HEK293 (cell line): Measurements from ENCODE around the gene TTLL4.

ENCODE experiments used
- CTCF ChIA-PET: fragments of 350-600 bp; formaldehyde crosslinking; extraction: SDS; loops from one replicate; lab custom pipeline; 2021; ENCODE audit warnings: antibody characterized with exemption; lab: Yijun Ruan, JAX
- POLR2A ChIA-PET: fragments of 300-600 bp; formaldehyde crosslinking; extraction: SDS; loops from one replicate; lab custom pipeline; 2020; ENCODE audit warnings: antibody characterized with exemption, inconsistent platforms; lab: Yijun Ruan, JAX
- H3K27ac ChIP-seq: fragments of 200-500 bp; sonication (Bioruptor generic); 2 replicates; pipeline ENCODE4 v1.5.1; 2014; ENCODE audit warnings: low read depth, low read length, control low read depth, inconsistent platforms; ENCODE audit errors: extremely low read depth
- H3K36me3 ChIP-seq, 2 experiments: fragments of 200-500 bp in 1 of 2; sonication (Bioruptor generic) in 1 of 2; 1 replicate in 1 of 2; 2 replicates in 1 of 2; pipeline ENCODE4 v1.5.1; 2014 to 2017; ENCODE audit warnings: inconsistent platforms in 2 of 2, low read length in 2 of 2; ENCODE audit not compliant: control insufficient read depth in 2 of 2, insufficient read depth in 1 of 2
- H3K4me1 ChIP-seq: fragments of 200-500 bp; sonication (Bioruptor generic); 2 replicates; pipeline ENCODE4 v1.5.1; 2014; ENCODE audit warnings: mild to moderate bottlenecking, low read length, inconsistent platforms; ENCODE audit not compliant: control insufficient read depth, insufficient read depth
- H3K4me3 ChIP-seq: 2 replicates; pipeline ENCODE4 v1.5.1; 2011; ENCODE audit warnings: low read depth, mild to moderate bottlenecking, control low read depth, low read length, moderate library complexity
- H3K9me3 ChIP-seq: fragments of 200-500 bp; sonication (Bioruptor generic); 2 replicates; pipeline ENCODE4 v1.5.1; 2014; ENCODE audit warnings: low read depth, low read length, inconsistent platforms; ENCODE audit not compliant: control insufficient read depth, insufficient read depth
- HIC1 ChIP-seq: fragments of 450-650 bp; formaldehyde crosslinking; IDR thresholded peaks from 2 replicates; pipeline ENCODE4 v1.5.1; 2016; ENCODE audit warnings: missing biosample characterization, missing genetic modification characterization
- IKZF3 ChIP-seq: fragments of 450-650 bp; IDR thresholded peaks from 2 replicates; pipeline ENCODE4 v1.5.0; 2018; ENCODE audit warnings: missing biosample characterization, mild to moderate bottlenecking, missing genetic modification characterization, moderate library complexity
- PATZ1 ChIP-seq: fragments of 450-650 bp; formaldehyde crosslinking; IDR thresholded peaks from 2 replicates; pipeline ENCODE4 v1.5.1; 2016; ENCODE audit warnings: missing biosample characterization, missing genetic modification characterization
- SALL2 ChIP-seq: fragments of 450-650 bp; formaldehyde crosslinking; IDR thresholded peaks from 2 replicates; pipeline ENCODE4 v1.5.0; 2017; ENCODE audit warnings: missing biosample characterization, mild to moderate bottlenecking, missing genetic modification characterization, borderline replicate concordance
- SP7 ChIP-seq: fragments of 450-650 bp; formaldehyde crosslinking; IDR thresholded peaks from 2 replicates; pipeline ENCODE4 v1.5.1; 2016; ENCODE audit warnings: missing biosample characterization, missing genetic modification characterization
- ZBTB44 ChIP-seq: fragments of 450-650 bp; IDR thresholded peaks from 2 replicates; pipeline ENCODE4 v1.5.1; 2018; ENCODE audit warnings: missing biosample characterization, mild to moderate bottlenecking, missing genetic modification characterization
- ZNF133 ChIP-seq: fragments of 450-650 bp; formaldehyde crosslinking; IDR thresholded peaks from 2 replicates; pipeline ENCODE4 v1.5.1; 2016; ENCODE audit warnings: missing biosample characterization, missing genetic modification characterization
- ZNF24 ChIP-seq: fragments of 450-650 bp; formaldehyde crosslinking; IDR thresholded peaks from 2 replicates; pipeline ENCODE4 v1.5.1; 2016; ENCODE audit warnings: missing biosample characterization, missing genetic modification characterization
- ZNF391 ChIP-seq: fragments of 450-650 bp; formaldehyde crosslinking; IDR thresholded peaks from 2 replicates; pipeline ENCODE4 v1.5.1; 2016; ENCODE audit warnings: low read depth, missing biosample characterization, missing genetic modification characterization, borderline replicate concordance
- ZNF530 ChIP-seq: fragments of 450-650 bp; formaldehyde crosslinking; IDR thresholded peaks from 2 replicates; pipeline ENCODE4 v1.5.1; 2016; ENCODE audit warnings: low read depth, missing biosample characterization, missing genetic modification characterization
- ZNF561 ChIP-seq: fragments of 450-650 bp; IDR thresholded peaks from 2 replicates; pipeline ENCODE4 v1.5.1; 2018; ENCODE audit warnings: missing biosample characterization, missing genetic modification characterization, borderline replicate concordance
- ZNF600 ChIP-seq: fragments of 450-650 bp; formaldehyde crosslinking; IDR thresholded peaks from 2 replicates; pipeline ENCODE4 v1.5.1; 2016; ENCODE audit warnings: missing biosample characterization, missing genetic modification characterization
- ZNF621 ChIP-seq: fragments of 450-650 bp; formaldehyde crosslinking; IDR thresholded peaks from 2 replicates; pipeline ENCODE4 v1.5.1; 2017; ENCODE audit warnings: missing biosample characterization, missing genetic modification characterization
- ZNF707 ChIP-seq: fragments of 450-650 bp; formaldehyde crosslinking; IDR thresholded peaks from 2 replicates; pipeline ENCODE4 v1.5.1; 2016; ENCODE audit warnings: missing biosample characterization, missing genetic modification characterization
- TF ChIP-seq, protein P1 (sequence below): fragments of 450-650 bp; formaldehyde crosslinking; IDR thresholded peaks from 2 replicates; pipeline ENCODE4 v1.5.1; 2016; ENCODE audit warnings: missing biosample characterization, missing genetic modification characterization
- TF ChIP-seq, protein P2 (sequence below): fragments of 450-650 bp; formaldehyde crosslinking; IDR thresholded peaks from 2 replicates; pipeline ENCODE4 v1.5.1; 2016; ENCODE audit warnings: missing biosample characterization, missing genetic modification characterization
- TF ChIP-seq, protein P3 (sequence below): fragments of 450-650 bp; formaldehyde crosslinking; IDR thresholded peaks from 2 replicates; pipeline ENCODE4 v1.5.1; 2016; ENCODE audit warnings: missing biosample characterization, missing genetic modification characterization
- TF ChIP-seq, protein P4 (sequence below): fragments of 450-650 bp; formaldehyde crosslinking; IDR thresholded peaks from 2 replicates; pipeline ENCODE4 v1.5.1; 2016; ENCODE audit warnings: missing biosample characterization, missing genetic modification characterization
- TF ChIP-seq, protein P5 (sequence below): fragments of 450-650 bp; formaldehyde crosslinking; IDR thresholded peaks from 2 replicates; pipeline ENCODE4 v1.5.1; 2017; ENCODE audit warnings: missing biosample characterization, missing genetic modification characterization

The TTLL4 gene

GRCh38 chr2:218722419-218722818 is 11.8 kb downstream of the TTLL4 start (continued):
- TF ChIP-seq PATZ1 (tag by site-specific recombination), result no peak
- TF ChIP-seq, protein P1, sequence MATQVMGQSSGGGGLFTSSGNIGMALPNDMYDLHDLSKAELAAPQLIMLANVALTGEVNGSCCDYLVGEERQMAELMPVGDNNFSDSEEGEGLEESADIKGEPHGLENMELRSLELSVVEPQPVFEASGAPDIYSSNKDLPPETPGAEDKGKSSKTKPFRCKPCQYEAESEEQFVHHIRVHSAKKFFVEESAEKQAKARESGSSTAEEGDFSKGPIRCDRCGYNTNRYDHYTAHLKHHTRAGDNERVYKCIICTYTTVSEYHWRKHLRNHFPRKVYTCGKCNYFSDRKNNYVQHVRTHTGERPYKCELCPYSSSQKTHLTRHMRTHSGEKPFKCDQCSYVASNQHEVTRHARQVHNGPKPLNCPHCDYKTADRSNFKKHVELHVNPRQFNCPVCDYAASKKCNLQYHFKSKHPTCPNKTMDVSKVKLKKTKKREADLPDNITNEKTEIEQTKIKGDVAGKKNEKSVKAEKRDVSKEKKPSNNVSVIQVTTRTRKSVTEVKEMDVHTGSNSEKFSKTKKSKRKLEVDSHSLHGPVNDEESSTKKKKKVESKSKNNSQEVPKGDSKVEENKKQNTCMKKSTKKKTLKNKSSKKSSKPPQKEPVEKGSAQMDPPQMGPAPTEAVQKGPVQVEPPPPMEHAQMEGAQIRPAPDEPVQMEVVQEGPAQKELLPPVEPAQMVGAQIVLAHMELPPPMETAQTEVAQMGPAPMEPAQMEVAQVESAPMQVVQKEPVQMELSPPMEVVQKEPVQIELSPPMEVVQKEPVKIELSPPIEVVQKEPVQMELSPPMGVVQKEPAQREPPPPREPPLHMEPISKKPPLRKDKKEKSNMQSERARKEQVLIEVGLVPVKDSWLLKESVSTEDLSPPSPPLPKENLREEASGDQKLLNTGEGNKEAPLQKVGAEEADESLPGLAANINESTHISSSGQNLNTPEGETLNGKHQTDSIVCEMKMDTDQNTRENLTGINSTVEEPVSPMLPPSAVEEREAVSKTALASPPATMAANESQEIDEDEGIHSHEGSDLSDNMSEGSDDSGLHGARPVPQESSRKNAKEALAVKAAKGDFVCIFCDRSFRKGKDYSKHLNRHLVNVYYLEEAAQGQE (tag by site-specific recombination), result no peak
- TF ChIP-seq ZNF391, result no peak
- TF ChIP-seq, protein P2, sequence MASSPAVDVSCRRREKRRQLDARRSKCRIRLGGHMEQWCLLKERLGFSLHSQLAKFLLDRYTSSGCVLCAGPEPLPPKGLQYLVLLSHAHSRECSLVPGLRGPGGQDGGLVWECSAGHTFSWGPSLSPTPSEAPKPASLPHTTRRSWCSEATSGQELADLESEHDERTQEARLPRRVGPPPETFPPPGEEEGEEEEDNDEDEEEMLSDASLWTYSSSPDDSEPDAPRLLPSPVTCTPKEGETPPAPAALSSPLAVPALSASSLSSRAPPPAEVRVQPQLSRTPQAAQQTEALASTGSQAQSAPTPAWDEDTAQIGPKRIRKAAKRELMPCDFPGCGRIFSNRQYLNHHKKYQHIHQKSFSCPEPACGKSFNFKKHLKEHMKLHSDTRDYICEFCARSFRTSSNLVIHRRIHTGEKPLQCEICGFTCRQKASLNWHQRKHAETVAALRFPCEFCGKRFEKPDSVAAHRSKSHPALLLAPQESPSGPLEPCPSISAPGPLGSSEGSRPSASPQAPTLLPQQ (tag by site-specific recombination), result no peak

GRCh38 chr2:218722876-218723785 is 12.5 kb downstream of the TTLL4 start:
- ChIA-PET CTCF (interaction anchor here (1.0 to 3.5 kb wide), 6 partner anchors 12 to 179 kb away, joined by 3 to 41 read pairs (median 4); partner anchors contain the start of genes BCS1L, TTLL4 and ZNF142), POLR2A (interaction anchor here (1.0 kb wide), 1 partner anchor 12 kb away, joined by 6 read pairs; the partner anchor contains the start of gene TTLL4)
- no peak overlapping the region for H3K4me3 ChIP-seq
- H3K9me3 ChIP-seq, result peaks cover 3% of the 10 kb centered on the region; the same call in 1 of the 2 replicates
- H3K27ac ChIP-seq, result peak overlapping the region; percentile 28
- H3K36me3 ChIP-seq, result peaks cover 6 to 24% of the 10 kb centered on the region in 2 experiments
- peaks cover 36% of the 10 kb centered on the region for H3K4me1 ChIP-seq
- TF ChIP-seq, protein P3, sequence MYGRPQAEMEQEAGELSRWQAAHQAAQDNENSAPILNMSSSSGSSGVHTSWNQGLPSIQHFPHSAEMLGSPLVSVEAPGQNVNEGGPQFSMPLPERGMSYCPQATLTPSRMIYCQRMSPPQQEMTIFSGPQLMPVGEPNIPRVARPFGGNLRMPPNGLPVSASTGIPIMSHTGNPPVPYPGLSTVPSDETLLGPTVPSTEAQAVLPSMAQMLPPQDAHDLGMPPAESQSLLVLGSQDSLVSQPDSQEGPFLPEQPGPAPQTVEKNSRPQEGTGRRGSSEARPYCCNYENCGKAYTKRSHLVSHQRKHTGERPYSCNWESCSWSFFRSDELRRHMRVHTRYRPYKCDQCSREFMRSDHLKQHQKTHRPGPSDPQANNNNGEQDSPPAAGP, result no peak
- TF ChIP-seq ZNF621 (no peak), SALL2 (tag by site-specific recombination) (no peak), ZNF133 (tag by site-specific recombination) (no peak), ZNF24 (tag by site-specific recombination) (no peak), HIC1 (tag by site-specific recombination) (no peak), IKZF3 (0 out of 2 replicates have a peak, but pooled peaks have one; percentile 35), ZBTB44 (tag by site-specific recombination) (no peak), ZNF600 (tag by site-specific recombination) (no peak), ZNF561 (tag by site-specific recombination) (0 out of 2 replicates have a peak, but pooled peaks have one; percentile 18), SP7 (tag by site-specific recombination) (0 out of 2 replicates have a peak, but pooled peaks have one; percentile 18), ZNF707 (no peak), ZNF530 (tag by site-specific recombination) (no peak)
- TF ChIP-seq, protein P4, sequence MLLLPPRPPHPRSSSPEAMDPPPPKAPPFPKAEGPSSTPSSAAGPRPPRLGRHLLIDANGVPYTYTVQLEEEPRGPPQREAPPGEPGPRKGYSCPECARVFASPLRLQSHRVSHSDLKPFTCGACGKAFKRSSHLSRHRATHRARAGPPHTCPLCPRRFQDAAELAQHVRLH, result no peak
- TF ChIP-seq, protein P5, sequence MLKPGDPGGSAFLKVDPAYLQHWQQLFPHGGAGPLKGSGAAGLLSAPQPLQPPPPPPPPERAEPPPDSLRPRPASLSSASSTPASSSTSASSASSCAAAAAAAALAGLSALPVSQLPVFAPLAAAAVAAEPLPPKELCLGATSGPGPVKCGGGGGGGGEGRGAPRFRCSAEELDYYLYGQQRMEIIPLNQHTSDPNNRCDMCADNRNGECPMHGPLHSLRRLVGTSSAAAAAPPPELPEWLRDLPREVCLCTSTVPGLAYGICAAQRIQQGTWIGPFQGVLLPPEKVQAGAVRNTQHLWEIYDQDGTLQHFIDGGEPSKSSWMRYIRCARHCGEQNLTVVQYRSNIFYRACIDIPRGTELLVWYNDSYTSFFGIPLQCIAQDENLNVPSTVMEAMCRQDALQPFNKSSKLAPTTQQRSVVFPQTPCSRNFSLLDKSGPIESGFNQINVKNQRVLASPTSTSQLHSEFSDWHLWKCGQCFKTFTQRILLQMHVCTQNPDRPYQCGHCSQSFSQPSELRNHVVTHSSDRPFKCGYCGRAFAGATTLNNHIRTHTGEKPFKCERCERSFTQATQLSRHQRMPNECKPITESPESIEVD (tag by site-specific recombination), result peak; percentile 91
